HCT116 (cell line): Measurements from ENCODE around the gene KIRREL1. TPM values are rescaled to one million over a fixed set of nuclear protein-coding genes. Genes with fewer than 3 reads are reported as not detected.

Experiments used
- ATAC-seq: fragments of 200-7000 bp; cut with Tn5 transposase; 2 replicates; pipeline ENCODE4 v1.9.1; 2020; ENCODE audit warnings: mild to moderate bottlenecking, moderate library complexity
- BruUV-seq: library from RNA; stranded (reverse); fragments of 400-500 nt; replicated peaks from 2 replicates; lab custom pipeline; 2021; lab: Mats Ljungman, UMichigan
- CTCF ChIA-PET: fragments of 300-600 bp; sonication (Branson Sonifier 250); formaldehyde crosslinking; loops from one replicate; lab custom pipeline; 2021; ENCODE audit warnings: antibody characterized with exemption; lab: Charles Lee
- POLR2A ChIA-PET: fragments of 300-600, 350-600 bp; sonication (Branson Sonifier 250); formaldehyde crosslinking; loops from one replicate; lab custom pipeline; 2021; ENCODE audit warnings: antibody characterized with exemption; lab: Charles Lee
- RAD21 ChIA-PET, 2 experiments: fragments of 300-600 bp; sonication (Branson Sonifier 250); formaldehyde crosslinking; loops; one replicate each; lab custom pipeline; 2023; ENCODE audit warnings: low total read pairs in 2 of 2; ENCODE audit not compliant: uncharacterized antibody in 2 of 2, unreplicated experiment in 2 of 2, low non-redundant PET in 1 of 2; lab: Charles Lee
- DNase-seq: peaks from one replicate; pipeline ENCODE4 v3.0.0-alpha.2; 2010; ENCODE audit warnings: low read depth, low spot score
- H2AFZ ChIP-seq: fragments of 200-600 bp; shearing (Covaris generic), sonication (generic); 2 replicates; pipeline ENCODE4 v1.6.1; 2017; ENCODE audit warnings: low read depth, mixed run types, mixed read lengths, antibody characterized with exemption, low read length; ENCODE audit not compliant: poor library complexity, severe bottlenecking
- H3K27ac ChIP-seq: 2 replicates; pipeline ENCODE4 v1.5.1; 2012; ENCODE audit warnings: low read depth, low read length
- H3K27me3 ChIP-seq: fragments of 200-600 bp; sonication (generic); 2 replicates; pipeline ENCODE4 v1.6.1; 2016; ENCODE audit warnings: mixed run types, low read length, mixed read lengths; ENCODE audit not compliant: insufficient read depth
- H3K36me3 ChIP-seq, 2 experiments: fragments of 200-500 bp in 1 of 2; fragments of 200-600 bp in 1 of 2; sonication (Bioruptor generic) in 1 of 2; sonication (generic) in 1 of 2; 2 replicates each; pipeline versions ENCODE4 v1.5.1 to v1.6.1; 2014 to 2016; ENCODE audit warnings: low read length in 2 of 2, inconsistent platforms in 1 of 2, mixed read lengths in 1 of 2, mixed run types in 1 of 2; ENCODE audit not compliant: insufficient read depth in 2 of 2, control insufficient read depth in 1 of 2
- H3K4me1 ChIP-seq, 2 experiments: fragments of 200-600 bp in 1 of 2; sonication (generic) in 1 of 2; 2 replicates each; pipeline versions ENCODE4 v1.5.1 to v1.6.1; 2012 to 2017; ENCODE audit warnings: low read length in 2 of 2, inconsistent platforms in 1 of 2, mild to moderate bottlenecking in 1 of 2, mixed read lengths in 1 of 2, mixed run types in 1 of 2, moderate library complexity in 1 of 2; ENCODE audit not compliant: insufficient read depth in 2 of 2, control insufficient read depth in 1 of 2
- H3K4me2 ChIP-seq: fragments of 200-600 bp; sonication (generic); 2 replicates; pipeline ENCODE4 v1.6.1; 2017; ENCODE audit warnings: mixed run types, low read length, mixed read lengths
- H3K4me3 ChIP-seq, 2 experiments: fragments of 200-600 bp in 1 of 2; sonication (generic) in 1 of 2; replicated peaks in 1 of 2; 2 replicates each; pipeline ENCODE4 v1.5.1; 2011 to 2016; ENCODE audit warnings: low read length in 2 of 2, control low read depth in 1 of 2, low read depth in 1 of 2, mild to moderate bottlenecking in 1 of 2, mixed read lengths in 1 of 2, mixed run types in 1 of 2
- H3K79me2 ChIP-seq: fragments of 200-600 bp; sonication (generic); 2 replicates; pipeline ENCODE4 v1.6.1; 2017; ENCODE audit warnings: mild to moderate bottlenecking, mixed run types, low read length, moderate library complexity, mixed read lengths; ENCODE audit not compliant: insufficient read depth
- H3K9ac ChIP-seq: fragments of 200-600 bp; sonication (generic); 2 replicates; pipeline ENCODE4 v1.6.1; 2016; ENCODE audit warnings: low read length, mixed read lengths
- H3K9me2 ChIP-seq: fragments of 200-600 bp; sonication (generic), shearing (Covaris generic); 2 replicates; pipeline ENCODE4 v1.6.1; 2017; ENCODE audit warnings: mixed run types, mild to moderate bottlenecking, moderate library complexity; ENCODE audit not compliant: insufficient read depth
- H3K9me3 ChIP-seq, 2 experiments: fragments of 200-500 bp in 1 of 2; fragments of 200-600 bp in 1 of 2; sonication (Bioruptor generic) in 1 of 2; sonication (generic) in 1 of 2; 2 replicates each; pipeline ENCODE4 v1.6.1; 2014 to 2017; ENCODE audit warnings: low read length in 2 of 2, mixed read lengths in 2 of 2, inconsistent platforms in 1 of 2, low read depth in 1 of 2, mild to moderate bottlenecking in 1 of 2, mixed run types in 1 of 2, moderate library complexity in 1 of 2; ENCODE audit not compliant: control insufficient read depth in 1 of 2, insufficient read depth in 1 of 2
- H4K20me1 ChIP-seq: fragments of 200-600 bp; sonication (generic), shearing (Covaris generic); 2 replicates; pipeline ENCODE4 v1.6.1; 2017; ENCODE audit warnings: mixed run types, mild to moderate bottlenecking, moderate library complexity; ENCODE audit not compliant: insufficient read depth
- CBX3 ChIP-seq: IDR thresholded peaks from 2 replicates; pipeline ENCODE4 v1.6.1; 2012; ENCODE audit warnings: low read depth
- CEBPB ChIP-seq: IDR thresholded peaks from 2 replicates; pipeline ENCODE4 v1.6.1; 2012; ENCODE audit warnings: low read depth
- ELF1 ChIP-seq: IDR thresholded peaks from 2 replicates; pipeline ENCODE4 v1.6.1; 2012; ENCODE audit warnings: low read depth, borderline replicate concordance
- EZH2phosphoT487 ChIP-seq: fragments of 200-600 bp; IDR thresholded peaks from 2 replicates; pipeline ENCODE4 v1.6.1; 2018; ENCODE audit warnings: antibody characterized with exemption, borderline replicate concordance
- FOSL1 ChIP-seq: IDR thresholded peaks from 2 replicates; pipeline ENCODE4 v1.6.1; 2012; ENCODE audit warnings: low read depth
- POLR2A ChIP-seq: IDR thresholded peaks from 2 replicates; pipeline ENCODE4 v1.7.0; 2011; ENCODE audit warnings: borderline replicate concordance; ENCODE audit not compliant: insufficient read depth, insufficient read length; ENCODE audit errors: extremely low read depth
- POLR2AphosphoS5 ChIP-seq: IDR thresholded peaks from 2 replicates; pipeline ENCODE4 v1.6.1; 2011; ENCODE audit warnings: mild to moderate bottlenecking, low read depth, low read length, moderate library complexity
- RAD21 ChIP-seq: IDR thresholded peaks from 2 replicates; pipeline ENCODE4 v1.6.1; 2012; ENCODE audit warnings: low read depth, mild to moderate bottlenecking
- SIN3A ChIP-seq: IDR thresholded peaks from 2 replicates; pipeline ENCODE4 v1.6.1; 2012; ENCODE audit warnings: low read depth
- SP1 ChIP-seq: IDR thresholded peaks from 2 replicates; pipeline ENCODE4 v1.6.1; 2012; ENCODE audit warnings: low read depth
- ZFX ChIP-seq: fragments of 450-650 bp; IDR thresholded peaks from 2 replicates; pipeline ENCODE4 v1.6.1; 2017
- intact Hi-C: fragments of 100-400 bp; cut with micrococcal nuclease; formaldehyde crosslinking; loops from 2 replicates; pipeline ENCODE4 v1.10.0; 2022
- total RNA-seq: library from RNA; stranded (reverse); gene quantifications from one replicate; pipeline ENCODE4 v1.2.1, GENCODE V29; 2021; ENCODE audit not compliant: unreplicated experiment
- TF ChIP-seq, protein P1 (sequence below): IDR thresholded peaks from 2 replicates; pipeline ENCODE4 v1.6.1; 2011; ENCODE audit warnings: mild to moderate bottlenecking, low read length, moderate library complexity; ENCODE audit not compliant: insufficient replicate concordance; ENCODE audit errors: extremely low read depth
- TF ChIP-seq, protein P2 (sequence below), 3 experiments: fragments of 200-600 bp in 1 of 3; sonication (generic) in 1 of 3; IDR thresholded peaks in 2 of 3; conservative IDR thresholded peaks in 1 of 3; 2 replicates each; pipeline ENCODE4 v1.5.1; 2012 to 2017; ENCODE audit warnings: low read depth in 2 of 3, low read length in 2 of 3, antibody characterized with exemption in 1 of 3, borderline replicate concordance in 1 of 3, control low read depth in 1 of 3, mild to moderate bottlenecking in 1 of 3, mixed read lengths in 1 of 3, mixed run types in 1 of 3, moderate library complexity in 1 of 3; ENCODE audit not compliant: insufficient read depth in 1 of 3
- TF ChIP-seq, protein P3 (sequence below): IDR thresholded peaks from 2 replicates; pipeline ENCODE4 v1.6.1; 2012

The KIRREL1 gene
- total RNA-seq, 1 experiment from 2014 or later, result 20.0 TPM

DNA sequence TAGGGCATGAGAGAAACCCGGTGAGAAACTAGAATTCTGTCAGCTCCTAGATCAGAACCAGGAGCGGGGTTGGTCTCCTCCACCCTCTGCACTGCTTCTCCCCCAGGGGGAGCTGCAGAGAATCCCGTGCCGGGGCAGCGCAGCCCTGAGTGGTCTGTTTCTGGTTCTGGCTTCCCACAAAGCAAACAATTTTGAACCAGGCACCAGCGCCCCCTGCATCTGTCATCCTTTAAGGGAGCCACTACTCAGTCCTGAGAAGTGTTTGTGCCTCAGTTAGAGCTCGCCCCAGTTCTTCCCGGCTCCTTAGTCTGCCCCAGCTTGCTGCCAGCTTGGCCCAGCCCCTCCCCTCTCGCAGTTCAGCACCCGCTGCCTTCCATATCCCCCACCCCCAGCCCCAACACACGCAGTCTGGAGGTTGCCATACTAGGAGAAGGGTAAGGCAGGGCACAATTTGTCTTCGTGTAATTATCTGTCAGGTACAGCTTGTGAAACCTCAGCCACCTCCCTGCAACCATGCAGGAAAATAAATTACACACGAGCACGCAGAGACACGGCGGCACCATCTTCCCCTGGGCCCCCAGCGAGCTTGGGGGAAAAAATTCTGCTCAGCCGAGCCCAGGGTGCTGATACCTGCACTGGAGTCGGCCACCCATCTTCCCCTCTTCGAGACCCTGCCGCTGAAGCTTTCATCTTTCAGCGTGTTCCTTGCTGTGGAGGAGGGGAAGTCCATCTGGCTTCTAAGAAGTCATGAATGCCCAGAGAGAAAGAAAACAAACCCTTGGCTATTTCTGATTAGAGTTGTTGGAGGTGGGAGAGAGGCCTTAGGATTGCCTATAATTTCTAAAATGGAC, 124.6 kb downstream of the KIRREL1 start:
- peak; percentile 32 for DNase-seq
- POLR2A ChIA-PET, result interaction anchor here (1.2 kb wide), 1 partner anchor 156 kb away, joined by 3 read pairs; no protein-coding TSS in a partner anchor
- RAD21 ChIA-PET, result interaction anchor here (1.2 to 2.4 kb wide), 2 partner anchors 126 kb away, joined by 4 to 8 read pairs; no protein-coding TSS in a partner anchor

More for the DNA sequence above, 124.6 kb downstream of the KIRREL1 start:
- Histone ChIP-seq H3K4me3 (no peak overlapping the region), H3K9me2 (no peaks in the 10 kb centered on the region), H3K9ac (no peak overlapping the region), H3K27ac (no peak overlapping the region), H4K20me1 (no peaks in the 10 kb centered on the region), H3K9me3 (no peaks in the 10 kb centered on the region), H3K36me3 (no peaks in the 10 kb centered on the region), H2AFZ (peak overlapping the region; percentile 58), H3K4me1 (peaks cover 2 to 19% of the 10 kb centered on the region in 2 experiments; a peak in 2 of 4 replicates), H3K79me2 (no peaks in the 10 kb centered on the region), H3K4me2 (peak overlapping the region; percentile 25), H3K27me3 (peaks cover 6% of the 10 kb centered on the region; the same call in 1 of the 2 replicates)
- TF ChIP-seq, protein P1, sequence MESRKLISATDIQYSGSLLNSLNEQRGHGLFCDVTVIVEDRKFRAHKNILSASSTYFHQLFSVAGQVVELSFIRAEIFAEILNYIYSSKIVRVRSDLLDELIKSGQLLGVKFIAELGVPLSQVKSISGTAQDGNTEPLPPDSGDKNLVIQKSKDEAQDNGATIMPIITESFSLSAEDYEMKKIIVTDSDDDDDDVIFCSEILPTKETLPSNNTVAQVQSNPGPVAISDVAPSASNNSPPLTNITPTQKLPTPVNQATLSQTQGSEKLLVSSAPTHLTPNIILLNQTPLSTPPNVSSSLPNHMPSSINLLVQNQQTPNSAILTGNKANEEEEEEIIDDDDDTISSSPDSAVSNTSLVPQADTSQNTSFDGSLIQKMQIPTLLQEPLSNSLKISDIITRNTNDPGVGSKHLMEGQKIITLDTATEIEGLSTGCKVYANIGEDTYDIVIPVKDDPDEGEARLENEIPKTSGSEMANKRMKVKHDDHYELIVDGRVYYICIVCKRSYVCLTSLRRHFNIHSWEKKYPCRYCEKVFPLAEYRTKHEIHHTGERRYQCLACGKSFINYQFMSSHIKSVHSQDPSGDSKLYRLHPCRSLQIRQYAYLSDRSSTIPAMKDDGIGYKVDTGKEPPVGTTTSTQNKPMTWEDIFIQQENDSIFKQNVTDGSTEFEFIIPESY, result no peak
- no peak for TF ChIP-seq FOSL1
- TF ChIP-seq POLR2AphosphoS5, result no peak
- TF ChIP-seq, protein P2, sequence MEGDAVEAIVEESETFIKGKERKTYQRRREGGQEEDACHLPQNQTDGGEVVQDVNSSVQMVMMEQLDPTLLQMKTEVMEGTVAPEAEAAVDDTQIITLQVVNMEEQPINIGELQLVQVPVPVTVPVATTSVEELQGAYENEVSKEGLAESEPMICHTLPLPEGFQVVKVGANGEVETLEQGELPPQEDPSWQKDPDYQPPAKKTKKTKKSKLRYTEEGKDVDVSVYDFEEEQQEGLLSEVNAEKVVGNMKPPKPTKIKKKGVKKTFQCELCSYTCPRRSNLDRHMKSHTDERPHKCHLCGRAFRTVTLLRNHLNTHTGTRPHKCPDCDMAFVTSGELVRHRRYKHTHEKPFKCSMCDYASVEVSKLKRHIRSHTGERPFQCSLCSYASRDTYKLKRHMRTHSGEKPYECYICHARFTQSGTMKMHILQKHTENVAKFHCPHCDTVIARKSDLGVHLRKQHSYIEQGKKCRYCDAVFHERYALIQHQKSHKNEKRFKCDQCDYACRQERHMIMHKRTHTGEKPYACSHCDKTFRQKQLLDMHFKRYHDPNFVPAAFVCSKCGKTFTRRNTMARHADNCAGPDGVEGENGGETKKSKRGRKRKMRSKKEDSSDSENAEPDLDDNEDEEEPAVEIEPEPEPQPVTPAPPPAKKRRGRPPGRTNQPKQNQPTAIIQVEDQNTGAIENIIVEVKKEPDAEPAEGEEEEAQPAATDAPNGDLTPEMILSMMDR (IDR thresholded peaks at IDR 0.05 in 2 of 3, conservative IDR thresholded peaks at IDR 0.05 in 1 of 3; ENCODE audit: borderline replicate concordance in 1 of 3, insufficient read depth in 1 of 3, low read depth in 2 of 3, low read length in 2 of 3), result peak; percentile 57 to 87 (median 74)
- TF ChIP-seq ELF1, result no peak
- TF ChIP-seq RAD21, result peak; percentile 52
- peak; percentile 46; the same call in 1 of the 2 replicates for TF ChIP-seq CBX3
- TF ChIP-seq, protein P3, sequence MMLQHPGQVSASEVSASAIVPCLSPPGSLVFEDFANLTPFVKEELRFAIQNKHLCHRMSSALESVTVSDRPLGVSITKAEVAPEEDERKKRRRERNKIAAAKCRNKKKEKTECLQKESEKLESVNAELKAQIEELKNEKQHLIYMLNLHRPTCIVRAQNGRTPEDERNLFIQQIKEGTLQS, result no peak
- TF ChIP-seq SIN3A, result no peak
- TF ChIP-seq EZH2phosphoT487, result no peak
- no peak for TF ChIP-seq POLR2A
- TF ChIP-seq ZFX, result no peak
- TF ChIP-seq SP1, result no peak
- TF ChIP-seq CEBPB, result no peak
- CTCF ChIA-PET, result interaction anchor here (0.6 to 15.6 kb wide), 9 partner anchors 11 to 240 kb away, joined by 3 to 393 read pairs (median 4); partner anchors contain the start of gene KIRREL1
- ATAC-seq, result peak; percentile 75
- no TSS peak for BruUV-seq
- intact Hi-C loops, result no loop called here
